DOHH2 (cell line): ENCODE results near the gene CXCL13.

Source experiments
- CTCF ChIP-seq: fragments of 200-600 bp; sonication (generic); IDR thresholded peaks from one replicate; pipeline ENCODE4 v1.5.1; 2014; ENCODE audit warnings: antibody characterized with exemption, mild to moderate bottlenecking, low read depth, low read length; ENCODE audit not compliant: poor library complexity, severe bottlenecking
- EZH2phosphoT487 ChIP-seq: fragments of 200-600 bp; sonication (generic); IDR thresholded peaks from 2 replicates; pipeline ENCODE4 v1.6.1; 2017; ENCODE audit warnings: borderline replicate concordance, mild to moderate bottlenecking, antibody characterized with exemption, low read length, moderate library complexity, mixed read lengths

DNA sequence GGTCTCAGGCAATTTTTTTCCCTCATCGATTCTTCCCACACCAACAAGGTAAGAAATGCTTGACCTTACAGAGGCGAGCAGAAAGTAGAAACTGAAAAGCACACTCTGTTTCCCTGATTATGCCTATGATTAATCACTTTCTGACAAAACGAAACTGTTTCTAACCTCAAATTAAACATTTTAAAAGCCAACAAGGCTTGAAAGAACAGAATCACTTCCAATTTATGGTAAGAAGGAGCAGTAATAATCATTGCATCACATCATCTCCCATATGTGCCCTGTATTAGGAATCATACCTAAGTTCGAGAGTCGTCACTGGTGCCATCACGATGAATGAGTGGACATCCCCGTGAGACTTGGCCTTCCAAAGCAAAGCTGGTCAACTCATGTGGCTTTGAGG lies 12.5 kb upstream of the CXCL13 start:
- no peak for TF ChIP-seq CTCF
- no peak for TF ChIP-seq EZH2phosphoT487
